ENCODE data around the gene DENND4B. TPM values are rescaled to one million over a fixed set of nuclear protein-coding genes. Genes with fewer than 3 reads are reported as not detected.

DENND4B gene
- total RNA-seq, 1 donor from 2014 or later = 257 TPM

DNA sequence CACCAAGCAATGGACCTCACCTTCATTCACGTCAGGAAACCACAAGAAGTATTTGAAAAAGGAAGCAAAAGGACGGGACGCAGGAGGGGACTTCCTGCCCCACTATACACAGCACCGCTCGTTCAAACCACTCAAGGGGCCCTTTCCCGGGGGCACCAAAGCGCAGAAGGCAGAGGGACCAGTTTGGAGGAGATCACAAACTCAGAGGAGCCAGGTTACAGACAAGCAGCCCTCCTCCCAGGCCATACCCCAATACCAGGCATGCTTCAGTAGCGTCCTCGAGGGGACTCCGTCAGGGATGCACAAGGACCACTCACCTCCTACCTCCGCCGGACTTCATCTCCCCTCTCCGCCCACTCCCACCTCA lies 11.2 kb upstream of the DENND4B start:
- CTCF ChIA-PET = interaction anchor here (1.8 to 2.9 kb wide), 3 partner anchors 9 to 136 kb away, joined by 6 to 14 read pairs (median 8); partner anchors contain the start of genes CREB3L4 and RAB13
- Mint-ChIP-seq H3K27me3 (no peaks in the 10 kb centered on the region), H3K9me3 (no peaks in the 10 kb centered on the region), H3K4me3 (peak overlapping the region; percentile 96), H3K27ac (peak overlapping the region; percentile 96), H3K36me3 (ENCODE audit: low read depth) (peaks cover 78% of the 10 kb centered on the region), H3K4me1 (peaks cover 75% of the 10 kb centered on the region)
- ATAC-seq (ENCODE audit: low read depth) = peak; percentile 32
- POLR2A ChIA-PET = interaction anchor here (0.6 to 8.3 kb wide), 14 partner anchors 9 to 324 kb away, joined by 3 to 234 read pairs (median 10); partner anchors contain the start of genes CHTOP, CREB3L4, DENND4B and GATAD2B
- TF ChIP-seq CTCF (IDR thresholded peaks at IDR 0.05) = no peak
- DNase-seq = peak; percentile 61
- intact Hi-C loops (cut with micrococcal nuclease) = loop anchor here (1.0 to 2.0 kb wide), 8 partner anchors 10 to 315 kb away; partner anchors contain the start of genes CREB3L4, DENND4B, HAX1 and JTB

DNA sequence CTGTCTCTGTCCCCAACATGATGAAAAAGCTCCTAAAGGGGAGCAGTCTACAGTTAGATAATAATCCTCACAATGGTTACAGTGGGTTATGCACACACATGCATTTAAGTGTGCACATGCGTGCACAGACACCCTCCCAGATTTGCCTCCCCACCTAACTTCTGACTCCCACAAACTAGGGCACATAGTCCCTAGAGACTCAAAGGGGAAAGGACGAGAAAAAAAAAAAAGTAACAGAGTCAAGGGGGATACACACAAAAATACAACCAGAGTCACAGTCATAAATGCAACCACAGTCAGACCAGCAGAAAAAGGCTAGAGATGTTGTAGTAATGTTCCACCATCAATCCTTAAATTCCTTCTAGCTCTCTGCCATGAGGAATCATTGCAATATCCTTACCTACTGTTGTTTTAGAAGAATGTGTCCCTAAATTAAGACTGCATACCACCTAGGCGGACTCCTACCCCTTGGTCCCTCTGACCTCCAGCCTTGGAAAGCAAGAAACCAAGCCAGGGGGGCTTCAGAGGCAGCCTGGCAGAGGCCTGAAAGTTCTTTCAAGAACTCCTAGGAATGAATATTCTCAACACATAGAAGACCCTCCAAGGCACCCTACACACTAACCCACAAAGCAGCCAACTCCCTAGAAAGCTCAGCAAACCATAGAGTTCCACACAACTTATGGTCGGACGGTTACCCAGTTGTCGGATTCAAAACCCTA lies 10.6 kb upstream of the DENND4B start:
- ChIA-PET POLR2A (interaction anchor here (0.6 to 8.3 kb wide), 15 partner anchors 8 to 293 kb away, joined by 3 to 234 read pairs (median 7); partner anchors contain the start of genes CREB3L4, DENND4B, GATAD2B and JTB), CTCF (interaction anchor here (1.5 to 2.9 kb wide), 4 partner anchors 10 to 136 kb away, joined by 3 to 14 read pairs (median 7); partner anchors contain the start of genes CREB3L4 and RAB13)
- DNase-seq = no peak
- Mint-ChIP-seq H3K36me3 (ENCODE audit: low read depth) (peaks cover 80% of the 10 kb centered on the region), H3K27me3 (no peaks in the 10 kb centered on the region), H3K4me3 (peak overlapping the region; percentile 96), H3K27ac (peak overlapping the region; percentile 96), H3K4me1 (peaks cover 70% of the 10 kb centered on the region), H3K9me3 (no peaks in the 10 kb centered on the region)
- ATAC-seq (ENCODE audit: low read depth) = no peak
- no peak for TF ChIP-seq CTCF (IDR thresholded peaks at IDR 0.05)
- intact Hi-C loops (cut with micrococcal nuclease) = no loop called here

DNA sequence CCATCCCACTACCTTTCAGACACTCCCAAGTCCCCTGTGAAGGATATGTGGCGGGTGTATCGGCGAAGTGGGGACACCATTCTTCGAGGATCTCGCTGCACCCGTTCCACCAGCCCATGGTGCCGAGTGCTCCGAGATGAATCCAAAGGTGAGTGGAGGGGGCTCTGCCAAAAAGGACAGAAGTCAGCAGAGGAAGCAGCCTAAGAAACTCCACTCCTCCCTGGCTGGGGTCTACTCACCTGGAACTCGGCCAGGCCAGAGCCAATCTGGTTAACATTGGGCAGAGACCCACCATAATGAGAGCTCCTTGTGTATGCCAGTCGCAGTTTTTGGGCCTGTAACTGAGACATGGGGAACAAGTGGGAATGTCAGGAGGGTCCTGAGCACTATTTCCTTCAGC lies 8.3 kb upstream of the DENND4B start:
- intact Hi-C loops (cut with micrococcal nuclease) = no loop called here
- POLR2A ChIA-PET = interaction anchor here (1.5 to 8.3 kb wide), 4 partner anchors 9 to 27 kb away, joined by 4 to 234 read pairs (median 66); partner anchors contain the start of genes CREB3L4, DENND4B and SLC39A1
- no peak overlapping the region for H3K4me3 Mint-ChIP-seq
- no peak overlapping the region for H3K27ac Mint-ChIP-seq
- peaks cover 80% of the 10 kb centered on the region for H3K36me3 Mint-ChIP-seq (ENCODE audit: low read depth)
- ATAC-seq (ENCODE audit: low read depth) (no peak), DNase-seq (no peak)
- no peaks in the 10 kb centered on the region for H3K9me3 Mint-ChIP-seq
- no peak for TF ChIP-seq CTCF (IDR thresholded peaks at IDR 0.05)
- H3K27me3 Mint-ChIP-seq = no peaks in the 10 kb centered on the region
- CTCF ChIA-PET = no interaction called here
- peaks cover 70% of the 10 kb centered on the region for H3K4me1 Mint-ChIP-seq

DNA sequence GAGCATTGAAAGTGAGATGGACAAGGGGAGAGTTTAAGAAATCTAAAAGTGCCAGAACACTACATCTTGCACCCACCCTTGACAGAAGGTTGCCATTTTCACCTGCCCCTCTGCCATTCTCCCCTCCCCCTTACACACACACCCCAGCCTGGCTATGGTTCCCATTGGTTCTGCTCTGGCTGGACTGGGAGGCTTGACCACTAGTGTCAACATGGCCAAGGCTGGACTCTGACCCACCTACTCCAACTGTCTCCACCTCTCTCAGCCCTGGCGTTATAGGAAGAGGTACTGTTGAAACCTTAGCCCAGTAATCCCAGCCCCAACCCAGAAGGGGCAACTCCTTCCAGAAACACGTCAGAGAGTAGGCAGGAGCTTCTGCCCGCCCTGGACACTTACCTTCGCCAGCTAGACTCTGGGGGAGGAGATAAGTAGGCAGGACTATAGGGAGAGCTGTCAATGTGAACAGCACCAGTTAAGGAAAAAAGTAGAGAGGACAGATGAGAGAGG lies 7.4 kb upstream of the DENND4B start:
- no peak overlapping the region for H3K27ac Mint-ChIP-seq
- H3K9me3 Mint-ChIP-seq = no peaks in the 10 kb centered on the region
- no peak for TF ChIP-seq CTCF (IDR thresholded peaks at IDR 0.05)
- intact Hi-C loops (cut with micrococcal nuclease) = no loop called here
- H3K27me3 Mint-ChIP-seq = no peaks in the 10 kb centered on the region
- CTCF ChIA-PET = interaction anchor here (0.9 kb wide), 1 partner anchor 14 kb away, joined by 3 read pairs; the partner anchor contains the start of gene CREB3L4
- peaks cover 81% of the 10 kb centered on the region for H3K36me3 Mint-ChIP-seq (ENCODE audit: low read depth)
- no peak overlapping the region for H3K4me3 Mint-ChIP-seq
- no peak for ATAC-seq (ENCODE audit: low read depth)
- POLR2A ChIA-PET = interaction anchor here (0.8 to 8.3 kb wide), 6 partner anchors 8 to 65 kb away, joined by 4 to 234 read pairs (median 8); partner anchors contain the start of genes CREB3L4, DENND4B, JTB and SLC39A1
- H3K4me1 Mint-ChIP-seq = peaks cover 71% of the 10 kb centered on the region
- DNase-seq = no peak

GRCh38 chr1:153951801-153952200 lies 5.3 kb upstream of the DENND4B start:
- Mint-ChIP-seq H3K27me3 (no peaks in the 10 kb centered on the region), H3K36me3 (ENCODE audit: low read depth) (peaks cover 82% of the 10 kb centered on the region), H3K4me3 (no peak overlapping the region), H3K27ac (no peak overlapping the region), H3K9me3 (no peaks in the 10 kb centered on the region), H3K4me1 (peaks cover 76% of the 10 kb centered on the region)
- ATAC-seq (ENCODE audit: low read depth) (no peak), DNase-seq (no peak)
- CTCF ChIA-PET = no interaction called here
- TF ChIP-seq CTCF (IDR thresholded peaks at IDR 0.05) = no peak
- POLR2A ChIA-PET = no interaction called here
- intact Hi-C loops (cut with micrococcal nuclease) = no loop called here

All from activated B cell treated with CpG ODN at 0.5 μM for 24 hours (primary cell).